Measurements from ENCODE around the gene SPINK13.

Gene SPINK13

GRCh38 chr5:148268566-148268965, at the start of gene SPINK13:
Gene SPINK13 (plus strand): TSS chr5:148268794. CDS start chr5:148270073, 1,279 bp downstream.
- Histone ChIP-seq H3F3A (ENCODE audit: insufficient read depth, low read length) (no peaks in the 10 kb centered on the region), H3K9me2 (ENCODE audit: low read depth, low read length) (no peaks in the 10 kb centered on the region), H3K79me2 (ENCODE audit: insufficient read depth, low read length) (no peaks in the 10 kb centered on the region), H3K4me2 (ENCODE audit: low read length) (no peak within 1 kb of the TSS), H3K4me3 (ENCODE audit: low read depth, low read length, poor library complexity, severe bottlenecking) (no peak within 1 kb of the TSS), H3K27me3 (ENCODE audit: insufficient read depth, low read length) (no peaks in the 10 kb centered on the region), H3K4me1 (ENCODE audit: insufficient read depth, low read length, severe bottlenecking) (no peaks in the 10 kb centered on the region), H4K20me1 (ENCODE audit: insufficient read depth, low read length) (no peaks in the 10 kb centered on the region), H3K9me3 (ENCODE audit: low read length) (no peaks in the 10 kb centered on the region), H3K9ac (ENCODE audit: low read length) (no peak within 1 kb of the TSS), H3K27ac (ENCODE audit: low read depth, low read length, poor library complexity, severe bottlenecking) (no peak within 1 kb of the TSS), H2AFZ (ENCODE audit: low read length) (no peak within 1 kb of the TSS), H3K36me3 (ENCODE audit: insufficient read depth, low read length) (no peaks in the 10 kb centered on the region)
- TF ChIP-seq CTCF (IDR thresholded peaks at IDR 0.05; ENCODE audit: low read length) (no peak), EZH2 (IDR thresholded peaks at IDR 0.05; ENCODE audit: borderline replicate concordance, low read length) (no peak)

GRCh38 chr5:148221508-148221907, 47.1 kb upstream of the SPINK13 start:
- H3F3A ChIP-seq (ENCODE audit: insufficient read depth, low read length), result no peaks in the 10 kb centered on the region
- H3K9me3 ChIP-seq (ENCODE audit: low read length), result no peaks in the 10 kb centered on the region
- H3K4me2 ChIP-seq (ENCODE audit: low read length), result no peak overlapping the region
- H3K4me1 ChIP-seq (ENCODE audit: insufficient read depth, low read length, severe bottlenecking), result no peaks in the 10 kb centered on the region
- no peak overlapping the region for H3K9ac ChIP-seq (ENCODE audit: low read length)
- H3K36me3 ChIP-seq (ENCODE audit: insufficient read depth, low read length), result no peaks in the 10 kb centered on the region
- no peaks in the 10 kb centered on the region for H3K79me2 ChIP-seq (ENCODE audit: insufficient read depth, low read length)
- no peaks in the 10 kb centered on the region for H3K27me3 ChIP-seq (ENCODE audit: insufficient read depth, low read length)
- H3K27ac ChIP-seq (ENCODE audit: low read depth, low read length, poor library complexity, severe bottlenecking), result no peak overlapping the region
- no peaks in the 10 kb centered on the region for H4K20me1 ChIP-seq (ENCODE audit: insufficient read depth, low read length)
- no peak for TF ChIP-seq CTCF (IDR thresholded peaks at IDR 0.05; ENCODE audit: low read length)
- H3K9me2 ChIP-seq (ENCODE audit: low read depth, low read length), result no peaks in the 10 kb centered on the region
- no peak overlapping the region for H2AFZ ChIP-seq (ENCODE audit: low read length)
- H3K4me3 ChIP-seq (ENCODE audit: low read depth, low read length, poor library complexity, severe bottlenecking), result no peak overlapping the region

GRCh38 chr5:148224117-148224742, 44.4 kb upstream of the SPINK13 start:
- Histone ChIP-seq H3K4me3 (ENCODE audit: low read depth, low read length, poor library complexity, severe bottlenecking) (no peak overlapping the region), H3K4me2 (ENCODE audit: low read length) (no peak overlapping the region), H3K36me3 (ENCODE audit: insufficient read depth, low read length) (no peaks in the 10 kb centered on the region), H3K4me1 (ENCODE audit: insufficient read depth, low read length, severe bottlenecking) (no peaks in the 10 kb centered on the region), H3K27ac (ENCODE audit: low read depth, low read length, poor library complexity, severe bottlenecking) (no peak overlapping the region), H3K9me3 (ENCODE audit: low read length) (no peaks in the 10 kb centered on the region), H2AFZ (ENCODE audit: low read length) (no peak overlapping the region), H3F3A (ENCODE audit: insufficient read depth, low read length) (no peaks in the 10 kb centered on the region), H3K9ac (ENCODE audit: low read length) (no peak overlapping the region), H3K27me3 (ENCODE audit: insufficient read depth, low read length) (no peaks in the 10 kb centered on the region), H3K79me2 (ENCODE audit: insufficient read depth, low read length) (no peaks in the 10 kb centered on the region), H4K20me1 (ENCODE audit: insufficient read depth, low read length) (no peaks in the 10 kb centered on the region), H3K9me2 (ENCODE audit: low read depth, low read length) (no peaks in the 10 kb centered on the region)
- TF ChIP-seq EZH2 (IDR thresholded peaks at IDR 0.05; ENCODE audit: borderline replicate concordance, low read length) (no peak), CTCF (IDR thresholded peaks at IDR 0.05; ENCODE audit: low read length) (no peak)

Measured in OCI-LY1 (cell line).